ENCODE results near the gene SLC9B2.

GRCh38 chr4:103105558-103106356 is 29.2 kb upstream of the SLC9B2 start:
- TF ChIP-seq TAF1 (IDR thresholded peaks at IDR 0.05; ENCODE audit: borderline replicate concordance, low read depth, low read length), result no peak
- no peak for TF ChIP-seq BCLAF1 (IDR thresholded peaks at IDR 0.05)
- TF ChIP-seq RAD21 (IDR thresholded peaks at IDR 0.05; ENCODE audit: insufficient read depth, low read depth, low read length), result no peak
- no peak for TF ChIP-seq EZH2 (IDR thresholded peaks at IDR 0.05; ENCODE audit: borderline replicate concordance, control insufficient read depth, low read depth, low read length)
- no peak for TF ChIP-seq HDAC2 (IDR thresholded peaks at IDR 0.05)
- TF ChIP-seq TARDBP (IDR thresholded peaks at IDR 0.05; ENCODE audit: borderline replicate concordance), result no peak
